GM12878 (cell line): ENCODE measurements around the gene DCDC1.

ENCODE experiments used
- EZH2 ChIP-seq: IDR thresholded peaks from 2 replicates; pipeline ENCODE4 v1.6.1; 2012; ENCODE audit warnings: low read depth, mild to moderate bottlenecking, control low read depth, inconsistent platforms, low read length, borderline replicate concordance; ENCODE audit not compliant: control insufficient read depth
- MYC ChIP-seq: IDR thresholded peaks from 2 replicates; pipeline ENCODE4 v1.6.1; 2011; ENCODE audit warnings: mild to moderate bottlenecking, low read length, moderate library complexity, inconsistent platforms; ENCODE audit not compliant: insufficient read depth, insufficient replicate concordance, insufficient read length, severe bottlenecking
- NR2C2 ChIP-seq: IDR thresholded peaks from 2 replicates; pipeline ENCODE4 v1.6.1; 2011; ENCODE audit warnings: borderline replicate concordance, low read depth; ENCODE audit not compliant: control insufficient read depth, insufficient read length
- POLR2A ChIP-seq: IDR thresholded peaks from 2 replicates; pipeline ENCODE4 v1.6.1; 2011; ENCODE audit warnings: low read depth, mild to moderate bottlenecking, low read length
- ZNF384 ChIP-seq: IDR thresholded peaks from 2 replicates; pipeline ENCODE4 v1.6.1; 2012; ENCODE audit warnings: low read depth, mild to moderate bottlenecking, low read length, improper control_type of control experiment, borderline replicate concordance
- TF ChIP-seq, protein P1 (sequence below), 3 experiments: IDR thresholded peaks in 2 of 3; conservative IDR thresholded peaks in 1 of 3; 2 replicates each; pipeline ENCODE4 v1.5.1; 2011; ENCODE audit warnings: low read depth in 3 of 3, low read length in 3 of 3, mild to moderate bottlenecking in 3 of 3, control low read depth in 2 of 3, moderate library complexity in 2 of 3, inconsistent platforms in 1 of 3, mixed read lengths in 1 of 3; ENCODE audit not compliant: control insufficient read depth in 2 of 3, insufficient read depth in 1 of 3; ENCODE audit errors: extremely low read depth in 1 of 3
- TF ChIP-seq, protein P2 (sequence below): IDR thresholded peaks from 2 replicates; pipeline ENCODE4 v1.6.1; 2011; ENCODE audit warnings: low read depth, mild to moderate bottlenecking, low read length, moderate library complexity, borderline replicate concordance; ENCODE audit errors: extremely low read depth

DNA sequence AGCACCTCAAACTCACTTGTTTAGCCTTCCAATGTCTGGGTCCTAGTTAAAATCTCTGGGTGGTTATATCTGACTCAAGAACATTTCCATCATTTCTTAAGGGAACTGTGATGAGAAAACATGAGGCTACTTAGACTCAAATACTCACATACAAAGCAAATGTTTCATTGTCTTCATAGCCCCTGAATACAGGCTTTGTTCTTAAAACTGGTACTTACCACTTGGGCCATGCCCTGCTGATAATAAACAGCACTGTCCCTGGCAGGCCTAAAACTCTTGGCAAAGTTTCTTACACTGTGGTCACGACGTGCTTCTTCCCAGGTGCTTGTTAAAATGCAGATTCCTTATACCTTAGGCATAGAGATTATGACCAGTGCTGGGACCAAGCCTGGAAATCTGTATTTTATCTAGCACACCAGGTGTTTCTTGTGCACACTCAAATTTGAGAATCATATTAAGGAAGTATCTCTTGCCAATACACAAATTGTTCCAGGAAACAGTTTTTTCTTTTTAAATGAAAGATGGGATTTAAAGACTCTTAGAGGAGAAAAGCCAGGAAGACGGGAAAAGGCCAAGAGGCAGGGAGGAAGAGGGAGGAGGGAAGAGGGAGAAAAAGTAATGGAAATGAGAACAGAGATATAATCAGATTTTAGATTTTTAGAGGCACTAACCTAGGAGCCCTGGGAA, 495.5 kb downstream of the DCDC1 start:
- TF ChIP-seq, protein P1, sequence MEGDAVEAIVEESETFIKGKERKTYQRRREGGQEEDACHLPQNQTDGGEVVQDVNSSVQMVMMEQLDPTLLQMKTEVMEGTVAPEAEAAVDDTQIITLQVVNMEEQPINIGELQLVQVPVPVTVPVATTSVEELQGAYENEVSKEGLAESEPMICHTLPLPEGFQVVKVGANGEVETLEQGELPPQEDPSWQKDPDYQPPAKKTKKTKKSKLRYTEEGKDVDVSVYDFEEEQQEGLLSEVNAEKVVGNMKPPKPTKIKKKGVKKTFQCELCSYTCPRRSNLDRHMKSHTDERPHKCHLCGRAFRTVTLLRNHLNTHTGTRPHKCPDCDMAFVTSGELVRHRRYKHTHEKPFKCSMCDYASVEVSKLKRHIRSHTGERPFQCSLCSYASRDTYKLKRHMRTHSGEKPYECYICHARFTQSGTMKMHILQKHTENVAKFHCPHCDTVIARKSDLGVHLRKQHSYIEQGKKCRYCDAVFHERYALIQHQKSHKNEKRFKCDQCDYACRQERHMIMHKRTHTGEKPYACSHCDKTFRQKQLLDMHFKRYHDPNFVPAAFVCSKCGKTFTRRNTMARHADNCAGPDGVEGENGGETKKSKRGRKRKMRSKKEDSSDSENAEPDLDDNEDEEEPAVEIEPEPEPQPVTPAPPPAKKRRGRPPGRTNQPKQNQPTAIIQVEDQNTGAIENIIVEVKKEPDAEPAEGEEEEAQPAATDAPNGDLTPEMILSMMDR (IDR thresholded peaks at IDR 0.05 in 2 of 3, conservative IDR thresholded peaks at IDR 0.05 in 1 of 3; ENCODE audit: control insufficient read depth in 2 of 3, extremely low read depth in 1 of 3, insufficient read depth in 1 of 3, low read depth in 3 of 3, low read length in 3 of 3): no peak
- TF ChIP-seq EZH2 (no peak), NR2C2 (no peak), POLR2A (no peak), ZNF384 (no peak), MYC (no peak)
- TF ChIP-seq, protein P2, sequence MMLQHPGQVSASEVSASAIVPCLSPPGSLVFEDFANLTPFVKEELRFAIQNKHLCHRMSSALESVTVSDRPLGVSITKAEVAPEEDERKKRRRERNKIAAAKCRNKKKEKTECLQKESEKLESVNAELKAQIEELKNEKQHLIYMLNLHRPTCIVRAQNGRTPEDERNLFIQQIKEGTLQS: no peak
